HAP-1 (cell line): ENCODE data around the gene LEF1.

Experiments used
- DNase-seq, 2 experiments: peaks; one replicate each; pipeline ENCODE4 v3.0.0-alpha.2; 2016 to 2020; ENCODE audit warnings: low spot score in 2 of 2
- H3K27me3 ChIP-seq: fragments of 250-450 bp; sonication (Bioruptor Pico); 2 replicates; pipeline ENCODE4 v1.5.1; 2020; ENCODE audit warnings: low read depth, mild to moderate bottlenecking, moderate library complexity
- H3K36me3 ChIP-seq: fragments of 250-450 bp; sonication (Bioruptor Pico); replicated peaks from 2 replicates; pipeline ENCODE4 v1.5.1; 2020; ENCODE audit warnings: mild to moderate bottlenecking
- H3K4me1 ChIP-seq: fragments of 250-450 bp; sonication (Bioruptor Pico); 2 replicates; pipeline ENCODE4 v1.5.1; 2020; ENCODE audit warnings: mild to moderate bottlenecking
- H3K4me3 ChIP-seq: fragments of 250-450 bp; sonication (Bioruptor Pico); 2 replicates; pipeline ENCODE4 v1.5.1; 2020; ENCODE audit warnings: mild to moderate bottlenecking, moderate library complexity
- H3K9me3 ChIP-seq: fragments of 250-450 bp; sonication (Bioruptor Pico); 2 replicates; pipeline ENCODE4 v1.5.1; 2020; ENCODE audit warnings: mild to moderate bottlenecking, moderate library complexity
- in situ Hi-C: fragments of 300-500 bp; cut with MboI; formaldehyde crosslinking; loops from 3 replicates; pipeline ENCODE4 v1.14.3; 2020; ENCODE audit warnings: low sequenced_read_pairs, inconsistent platforms, mixed read lengths

Gene LEF1

GRCh38 chr4:108005807-108006206 is 162.9 kb downstream of the LEF1 start:
- in situ Hi-C loops = no loop called here

GRCh38 chr4:108004646-108005045 is 164.1 kb downstream of the LEF1 start:
- in situ Hi-C loops = no loop called here
- Histone ChIP-seq H3K4me1 (peaks cover 5% of the 10 kb centered on the region; the same call in 1 of the 2 replicates), H3K27me3 (no peaks in the 10 kb centered on the region), H3K9me3 (peaks cover 3% of the 10 kb centered on the region; the same call in 1 of the 2 replicates), H3K4me3 (no peak overlapping the region), H3K36me3 (peaks cover 4% of the 10 kb centered on the region)
- DNase-seq = no peak

More at GRCh38 chr4:108005807-108006206, 162.9 kb downstream of the LEF1 start:
- Histone ChIP-seq H3K4me1 (peaks cover 5% of the 10 kb centered on the region; the same call in 1 of the 2 replicates), H3K36me3 (peaks cover 10% of the 10 kb centered on the region), H3K9me3 (peaks cover 3% of the 10 kb centered on the region; the same call in 1 of the 2 replicates), H3K4me3 (no peak overlapping the region), H3K27me3 (no peaks in the 10 kb centered on the region)
- DNase-seq = no peak

GRCh38 chr4:108003982-108004515 is 164.7 kb downstream of the LEF1 start:
- in situ Hi-C loops = no loop called here

GRCh38 chr4:108001540-108002135 is 167.1 kb downstream of the LEF1 start:
- Histone ChIP-seq H3K27me3 (no peaks in the 10 kb centered on the region), H3K9me3 (peaks cover 3% of the 10 kb centered on the region; the same call in 1 of the 2 replicates), H3K36me3 (peaks cover 4% of the 10 kb centered on the region), H3K4me3 (no peak overlapping the region), H3K4me1 (peaks cover 5% of the 10 kb centered on the region; the same call in 1 of the 2 replicates)
- in situ Hi-C loops = no loop called here
- DNase-seq = no peak

More at GRCh38 chr4:108003982-108004515, 164.7 kb downstream of the LEF1 start:
- no peak for DNase-seq
- Histone ChIP-seq H3K9me3 (peaks cover 3% of the 10 kb centered on the region; the same call in 1 of the 2 replicates), H3K4me3 (no peak overlapping the region), H3K4me1 (peaks cover 5% of the 10 kb centered on the region; the same call in 1 of the 2 replicates), H3K27me3 (no peaks in the 10 kb centered on the region), H3K36me3 (peaks cover 4% of the 10 kb centered on the region)

GRCh38 chr4:107999932-108000539 is 168.7 kb downstream of the LEF1 start:
- peaks cover 5% of the 10 kb centered on the region; the same call in 1 of the 2 replicates for H3K4me1 ChIP-seq
- no peak overlapping the region for H3K4me3 ChIP-seq
- in situ Hi-C loops = no loop called here
- no peaks in the 10 kb centered on the region for H3K27me3 ChIP-seq
- no peak for DNase-seq
- H3K9me3 ChIP-seq = peaks cover 3% of the 10 kb centered on the region; the same call in 1 of the 2 replicates
- H3K36me3 ChIP-seq = peaks cover 9% of the 10 kb centered on the region

- no peak for DNase-seq
- H3K4me1 ChIP-seq = peaks cover 9% of the 10 kb centered on the region
- peaks cover 9% of the 10 kb centered on the region for H3K36me3 ChIP-seq
- in situ Hi-C loops = no loop called here
- no peak overlapping the region for H3K4me3 ChIP-seq
- H3K27me3 ChIP-seq = no peaks in the 10 kb centered on the region
- peaks cover 2% of the 10 kb centered on the region; the same call in 1 of the 2 replicates for H3K9me3 ChIP-seq
Observed at GRCh38 chr4:107997794-107998193, 170.9 kb downstream of the LEF1 start.
